GM18502 (cell line): Measurements from ENCODE around the gene FKBP1C.
"Not testable (repeated sequence)": the region's sequence is repeated elsewhere in the genome, so short reads cannot be mapped to it uniquely, and the experiment has no call there.

ENCODE experiments used
- ATAC-seq: cut with Tn5 transposase; IDR thresholded peaks from one replicate; pipeline ENCODE4 v1.9.1; 2021; ENCODE audit warnings: mild to moderate bottlenecking; ENCODE audit not compliant: unreplicated experiment, poor library complexity

Gene FKBP1C

DNA sequence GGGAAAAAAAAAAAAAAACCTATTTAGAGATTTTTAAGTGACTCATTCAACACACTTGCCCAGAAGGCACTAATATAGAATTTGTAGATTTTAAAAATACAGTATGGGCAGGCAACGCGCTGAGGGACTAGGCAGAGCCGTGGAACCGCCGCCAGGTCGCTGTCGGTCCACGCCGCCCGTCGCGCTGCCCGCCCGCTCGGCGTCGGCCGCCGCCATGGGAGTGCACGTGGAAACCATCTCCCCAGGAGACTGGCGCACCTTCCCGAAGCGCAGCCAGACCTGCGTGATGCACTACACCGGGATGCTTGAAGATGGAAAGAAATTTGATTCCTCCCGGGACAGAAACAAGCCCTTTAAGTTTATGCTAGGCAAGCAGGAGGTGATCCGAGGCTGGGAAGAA is at the start of gene FKBP1C:
Gene FKBP1C (plus strand): TSS at position 127 of the 400 bp plus-strand sequence.
- ATAC-seq = not testable (repeated sequence)

DNA sequence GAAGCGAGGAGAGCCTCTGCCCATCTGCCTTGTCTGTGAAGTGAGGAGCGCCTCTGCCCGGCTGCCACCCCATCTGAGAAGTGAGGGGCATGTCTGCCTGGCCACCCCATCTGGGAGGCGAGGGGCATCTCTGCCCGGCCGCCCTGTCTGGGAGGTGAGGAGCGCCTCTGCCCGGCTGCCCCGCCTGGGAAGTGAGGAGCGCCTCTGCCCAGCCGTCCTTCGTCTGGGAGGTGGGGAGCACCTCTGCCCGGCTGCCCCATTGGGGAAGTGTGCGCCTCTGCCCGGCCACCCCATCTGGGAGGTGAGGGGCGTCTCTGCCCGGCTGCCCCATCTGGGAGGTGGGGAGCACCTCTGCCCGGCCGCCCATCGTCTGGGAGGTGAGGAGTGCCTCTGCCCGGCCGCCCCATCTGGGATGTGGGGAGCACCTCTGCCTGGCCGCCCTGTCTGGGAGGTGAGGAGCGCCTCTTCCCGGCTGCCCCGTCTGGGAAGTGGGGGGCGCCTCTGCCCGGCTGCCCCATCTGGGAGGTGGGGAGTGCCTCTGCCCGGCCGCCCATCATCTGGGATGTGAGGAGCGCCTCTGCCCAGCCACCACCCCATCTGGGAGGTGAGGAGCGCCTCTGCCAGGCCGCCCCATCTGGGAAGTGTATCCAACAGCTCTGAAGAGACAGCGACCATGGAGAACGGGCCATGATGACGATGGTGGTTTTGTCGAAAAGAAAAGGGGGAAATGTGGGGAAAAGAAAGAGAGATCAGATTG is 47.0 kb upstream of the FKBP1C start:
- not testable (repeated sequence) for ATAC-seq

DNA sequence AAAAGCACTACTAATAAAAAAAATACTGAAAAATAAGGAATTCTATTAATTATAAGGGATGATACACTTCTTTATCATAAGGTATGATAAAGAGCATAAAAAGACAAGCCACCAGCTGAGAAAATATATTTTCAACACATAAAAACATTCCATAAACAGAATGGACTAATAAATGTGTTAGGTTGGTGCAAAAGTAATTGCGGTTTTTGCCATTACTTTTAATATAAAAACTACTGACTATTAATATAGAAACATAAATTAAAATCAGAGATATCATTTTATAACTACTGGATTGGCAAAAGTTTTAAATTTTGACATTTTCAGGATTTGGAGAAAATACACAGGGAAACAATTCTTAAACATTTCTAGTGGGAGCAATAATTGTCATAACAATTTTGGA is 37.1 kb upstream of the FKBP1C start:
- no peak for ATAC-seq

GRCh38 chr6:63176181-63176580 is 35.1 kb upstream of the FKBP1C start:
- ATAC-seq = no peak

DNA sequence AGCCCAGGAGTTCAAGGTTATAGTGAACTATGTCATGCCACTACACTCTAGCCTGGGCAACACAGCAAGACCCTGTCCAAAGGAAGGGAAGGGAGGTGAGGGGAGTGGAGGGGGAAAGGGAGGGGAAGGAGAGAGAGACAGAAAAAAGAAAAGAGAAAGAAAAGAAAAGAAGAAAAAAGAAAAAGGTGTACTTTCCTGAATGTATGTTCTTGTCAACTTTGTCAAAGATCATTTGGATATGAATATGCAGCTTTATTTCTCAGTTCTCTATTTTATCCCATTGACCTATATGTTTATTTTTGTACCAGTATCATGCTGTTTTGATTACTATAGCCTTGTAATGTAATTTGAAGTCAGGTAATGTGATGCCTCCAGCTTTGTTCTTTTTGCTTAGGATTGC is 30.9 kb upstream of the FKBP1C start:
- ATAC-seq = no peak

DNA sequence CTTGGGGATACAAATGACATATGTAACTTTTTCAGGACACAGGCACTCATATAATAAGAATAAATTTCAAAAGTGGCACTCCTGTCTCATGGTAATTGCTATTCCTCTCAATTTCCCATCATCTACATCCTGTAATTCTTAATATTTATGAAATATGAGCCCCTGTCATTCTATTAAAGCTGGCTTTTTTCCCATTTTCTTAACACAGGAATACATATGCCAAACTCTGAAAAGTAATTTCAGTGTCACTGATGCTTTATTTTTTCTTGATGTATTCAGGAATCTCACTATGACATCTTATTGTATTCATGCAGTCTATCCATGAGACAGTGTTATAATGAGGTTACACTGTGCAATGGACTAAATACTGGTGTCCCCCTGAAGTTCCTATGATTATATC is 24.3 kb upstream of the FKBP1C start:
- no peak for ATAC-seq

GRCh38 chr6:63188828-63189227 is 22.4 kb upstream of the FKBP1C start:
- no peak for ATAC-seq

DNA sequence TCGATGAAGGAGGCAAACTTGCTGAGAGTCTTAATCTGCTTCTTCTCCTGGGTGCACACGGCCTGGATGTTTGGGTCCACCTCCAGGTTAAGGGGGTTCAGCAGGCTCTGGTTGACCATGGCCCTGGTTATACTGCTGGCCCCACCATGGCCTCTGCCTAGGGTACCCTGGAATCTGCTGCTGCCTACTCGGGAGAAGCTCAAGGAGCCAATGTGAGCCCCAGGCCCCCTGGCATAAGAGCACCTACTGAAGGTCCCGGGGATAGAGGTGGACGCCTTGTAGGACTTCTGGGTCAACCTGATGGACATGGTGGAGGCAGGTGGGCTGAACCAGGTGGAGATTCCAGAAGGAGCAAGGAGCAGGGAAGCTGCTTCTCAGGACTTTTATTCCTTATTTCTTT is 17.9 kb upstream of the FKBP1C start:
- no peak for ATAC-seq

- ATAC-seq = no peak
Observed at GRCh38 chr6:63197741-63198140, 13.5 kb upstream of the FKBP1C start.

DNA sequence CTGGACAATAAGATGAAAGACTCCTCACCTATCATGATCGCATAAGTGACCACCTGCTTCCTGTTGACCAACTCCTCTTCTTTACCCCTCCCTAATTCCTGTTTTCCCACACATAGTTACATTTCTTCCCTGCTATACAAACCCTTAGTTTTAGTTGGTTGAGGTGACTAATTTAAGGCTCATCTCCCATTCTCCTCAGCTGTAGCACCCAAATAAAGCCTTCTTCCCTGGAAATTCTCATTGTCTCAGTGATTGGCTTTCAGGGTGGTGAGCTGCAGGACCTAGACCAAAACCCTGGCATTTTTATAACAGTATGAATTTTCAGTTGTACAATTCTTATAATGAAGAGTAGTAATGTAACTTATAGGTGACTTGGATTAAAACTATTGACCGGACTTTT is 2.1 kb downstream of the FKBP1C start:
- no peak for ATAC-seq

- ATAC-seq = no peak
Observed at GRCh38 chr6:63214816-63215215, 3.5 kb downstream of the FKBP1C start.

GRCh38 chr6:63224179-63224578 is 12.9 kb downstream of the FKBP1C start:
- ATAC-seq = no peak

- ATAC-seq = not testable (repeated sequence)
Observed at GRCh38 chr6:63225987-63226386, 14.7 kb downstream of the FKBP1C start.

GRCh38 chr6:63227928-63228894 is 16.9 kb downstream of the FKBP1C start:
- ATAC-seq = not testable (repeated sequence)

- not testable (repeated sequence) for ATAC-seq
Observed at GRCh38 chr6:63230027-63230426, 18.8 kb downstream of the FKBP1C start.

GRCh38 chr6:63230511-63230910 is 19.2 kb downstream of the FKBP1C start:
- not testable (repeated sequence) for ATAC-seq

GRCh38 chr6:63236398-63236817 is 25.1 kb downstream of the FKBP1C start:
- ATAC-seq = no peak

- no peak for ATAC-seq
Observed at GRCh38 chr6:63245420-63245819, 34.2 kb downstream of the FKBP1C start.

DNA sequence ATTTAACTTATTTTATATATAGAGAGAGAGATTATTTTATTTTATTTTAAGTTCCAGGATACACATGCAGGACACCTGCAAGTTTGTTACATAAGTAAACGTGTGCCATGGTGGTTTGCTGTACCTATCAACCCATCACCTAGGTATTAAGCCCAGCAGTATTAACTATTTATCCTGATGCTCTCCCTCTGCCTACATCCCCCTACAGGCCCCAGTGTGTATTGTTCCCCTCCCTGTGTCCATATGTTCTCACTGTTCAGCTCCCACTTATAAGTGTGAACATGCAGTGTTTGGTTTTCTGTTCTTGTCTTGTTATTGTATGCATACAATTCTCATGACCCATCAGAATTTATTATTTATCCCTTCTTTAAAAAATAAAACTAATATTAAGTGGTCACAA is 34.6 kb downstream of the FKBP1C start:
- ATAC-seq = peak; percentile 73

DNA sequence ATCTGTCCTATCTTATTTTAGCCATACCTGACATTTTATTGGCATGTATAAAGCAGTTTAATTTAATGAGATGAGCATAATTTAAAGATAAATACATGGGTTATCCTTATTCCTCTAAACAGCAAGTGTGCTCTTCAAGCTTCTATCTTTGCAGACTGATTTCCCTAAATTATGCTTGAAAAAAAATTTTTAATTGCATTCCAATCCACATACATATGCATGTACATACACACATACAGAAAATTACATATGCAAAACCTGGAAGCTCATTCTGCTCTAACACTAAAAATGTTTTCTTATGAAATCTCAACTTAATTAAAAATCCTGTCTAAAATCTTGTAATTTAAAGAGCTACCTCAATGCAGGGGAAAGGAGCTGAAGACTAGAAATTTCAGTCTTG is 35.3 kb downstream of the FKBP1C start:
- ATAC-seq = no peak

DNA sequence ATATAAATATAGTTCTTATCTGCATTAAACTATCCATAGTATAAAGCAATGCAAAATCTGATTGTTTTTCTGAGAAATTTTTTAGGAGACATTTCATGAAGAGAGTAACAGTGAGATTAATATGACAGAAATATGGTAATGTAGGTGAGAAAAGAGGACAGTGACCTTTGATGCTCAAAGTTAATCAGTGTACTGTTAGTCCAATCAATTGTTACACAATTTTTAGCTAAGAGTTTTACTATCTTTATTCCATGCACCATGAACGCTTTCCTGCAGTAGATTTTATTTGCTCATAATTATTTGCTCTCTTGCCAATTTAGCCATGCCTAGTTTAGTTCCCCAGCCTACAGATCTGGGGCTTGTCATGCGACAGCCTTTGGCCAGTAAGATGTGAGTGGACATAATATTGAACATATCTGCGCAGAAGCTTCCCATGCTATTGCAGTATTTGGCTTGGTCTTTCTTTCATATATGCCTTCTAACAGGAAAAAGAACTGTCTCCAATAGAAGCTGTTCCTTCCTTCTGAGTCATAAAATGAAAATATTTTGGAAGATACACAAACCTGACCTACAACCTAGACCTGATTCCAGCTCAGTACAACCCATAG is 38.7 kb downstream of the FKBP1C start:
- ATAC-seq = no peak
